Measurements from ENCODE around the gene HLA-DMB. TPM values are rescaled to one million over a fixed set of nuclear protein-coding genes. Genes with fewer than 3 reads are reported as not detected.

The HLA-DMB gene
- polyA plus RNA-seq, 1 of the 3 experiments (the other 2 are of a cell fraction): not detected

GRCh38 chr6:32941214-32941768 is 463 bp upstream of the HLA-DMB start:
- H3F3A ChIP-seq (replicated peaks; ENCODE audit: insufficient read depth): no peaks in the 10 kb centered on the region
- no peak for DNase-seq
- peaks cover 0 to 3% of the 10 kb centered on the region in 2 experiments; a peak in 1 of 4 replicates for H3K4me1 ChIP-seq (ENCODE audit: control insufficient read depth in 1 of 2, insufficient read depth in 2 of 2, low read depth in 1 of 2, low read length in 1 of 2)
- peaks cover 50% of the 10 kb centered on the region; the same call in 1 of the 2 replicates for H3K27me3 ChIP-seq (ENCODE audit: insufficient read depth)
- ChIA-PET POLR2A (interaction anchor here (1.9 kb wide), 1 partner anchor 31 kb away, joined by 9 read pairs; no protein-coding TSS in a partner anchor), CTCF (interaction anchor here (0.7 to 15.2 kb wide), 8 partner anchors 8 to 307 kb away, joined by 3 to 391 read pairs (median 14); partner anchors contain the start of genes BRD2 and HLA-DMA)
- no peak overlapping the region for H3K9ac ChIP-seq
- TF ChIP-seq IRF3 (IDR thresholded peaks at IDR 0.05; ENCODE audit: low read depth, low read length) (no peak), YY1 (IDR thresholded peaks at IDR 0.05; ENCODE audit: low read depth) (no peak), ELF1 (IDR thresholded peaks at IDR 0.05) (no peak), PBX3 (IDR thresholded peaks at IDR 0.05) (no peak), RCOR1 (IDR thresholded peaks at IDR 0.05; ENCODE audit: low read length) (no peak), FOXJ3 (CRISPR knock-in tag; IDR thresholded peaks at IDR 0.05) (no peak), GABPA (IDR thresholded peaks at IDR 0.05; ENCODE audit: low read depth) (no peak), USF1 (IDR thresholded peaks at IDR 0.05; ENCODE audit: borderline replicate concordance, low read depth) (no peak), EZH2phosphoT487 (IDR thresholded peaks at IDR 0.05; ENCODE audit: borderline replicate concordance, low read depth) (no peak), POLR2AphosphoS5 (IDR thresholded peaks at IDR 0.05; ENCODE audit: low read depth, low read length) (no peak)
- no peaks in the 10 kb centered on the region for H3K79me2 ChIP-seq (ENCODE audit: insufficient read depth)
- H4K20me1 ChIP-seq (ENCODE audit: insufficient read depth): no peaks in the 10 kb centered on the region
- no peaks in the 10 kb centered on the region for H3K9me2 ChIP-seq
- no peak overlapping the region; the same call in 1 of the 2 replicates for H3K4me2 ChIP-seq
- 67% methylated on average over 7 of the region's 7 CpGs for WGBS (ENCODE audit: low lambda C conversion rate)
- no peak overlapping the region for H2AFZ ChIP-seq (ENCODE audit: low read depth)
- no peak overlapping the region for H3K4me3 ChIP-seq (ENCODE audit: low read depth in 2 of 2, low read length in 1 of 2)
- H3K27ac ChIP-seq (ENCODE audit: low read depth in 2 of 2, low read length in 1 of 2): no peak overlapping the region
- H3K9me3 ChIP-seq: peaks cover 6% of the 10 kb centered on the region
- H3K36me3 ChIP-seq (replicated peaks in 1 of 2; ENCODE audit: control insufficient read depth in 1 of 2, insufficient read depth in 2 of 2, low read length in 1 of 2): no peaks in the 10 kb centered on the region

- H3K27me3 ChIP-seq (ENCODE audit: insufficient read depth): peaks cover 44% of the 10 kb centered on the region; the same call in 1 of the 2 replicates
- no peak overlapping the region for H3K9ac ChIP-seq
- H3K36me3 ChIP-seq (replicated peaks in 1 of 2; ENCODE audit: control insufficient read depth in 1 of 2, insufficient read depth in 2 of 2, low read length in 1 of 2): no peaks in the 10 kb centered on the region
- H3K4me3 ChIP-seq (ENCODE audit: low read depth in 2 of 2, low read length in 1 of 2): no peak overlapping the region
- no peaks in the 10 kb centered on the region for H3K79me2 ChIP-seq (ENCODE audit: insufficient read depth)
- 23% methylated on average over 7 of the region's 7 CpGs for WGBS (ENCODE audit: low lambda C conversion rate)
- H3K9me3 ChIP-seq: no peaks in the 10 kb centered on the region
- no peaks in the 10 kb centered on the region for H3F3A ChIP-seq (replicated peaks; ENCODE audit: insufficient read depth)
- H3K4me1 ChIP-seq (ENCODE audit: control insufficient read depth in 1 of 2, insufficient read depth in 2 of 2, low read depth in 1 of 2, low read length in 1 of 2): peaks cover 0 to 3% of the 10 kb centered on the region in 2 experiments; a peak in 1 of 4 replicates
- H3K4me2 ChIP-seq: no peak overlapping the region
- H3K9me2 ChIP-seq: no peaks in the 10 kb centered on the region
- POLR2A ChIA-PET: no interaction called here
- H3K27ac ChIP-seq (ENCODE audit: low read depth in 2 of 2, low read length in 1 of 2): no peak overlapping the region
- CTCF ChIA-PET: interaction anchor here (14.1 to 15.2 kb wide), 2 partner anchors 16 to 45 kb away, joined by 187 to 391 read pairs; partner anchors contain the start of gene HLA-DMA
- H4K20me1 ChIP-seq (ENCODE audit: insufficient read depth): no peaks in the 10 kb centered on the region
- H2AFZ ChIP-seq (ENCODE audit: low read depth): no peak overlapping the region
- DNase-seq: no peak
- TF ChIP-seq TAF1 (IDR thresholded peaks at IDR 0.05; ENCODE audit: borderline replicate concordance, low read depth, low read length): no peak
- no peak for TF ChIP-seq TCF12 (IDR thresholded peaks at IDR 0.05)
- TF ChIP-seq CHD2 (IDR thresholded peaks at IDR 0.05; ENCODE audit: low read length, partially characterized antibody): no peak
- TF ChIP-seq, protein P1, sequence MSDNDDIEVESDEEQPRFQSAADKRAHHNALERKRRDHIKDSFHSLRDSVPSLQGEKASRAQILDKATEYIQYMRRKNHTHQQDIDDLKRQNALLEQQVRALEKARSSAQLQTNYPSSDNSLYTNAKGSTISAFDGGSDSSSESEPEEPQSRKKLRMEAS (IDR thresholded peaks at IDR 0.05; ENCODE audit: low read depth): no peak
- no peak for TF ChIP-seq YY1 (IDR thresholded peaks at IDR 0.05; ENCODE audit: low read depth)
- no peak for TF ChIP-seq GABPA (IDR thresholded peaks at IDR 0.05; ENCODE audit: low read depth)
- TF ChIP-seq ELF1 (IDR thresholded peaks at IDR 0.05): no peak
- TF ChIP-seq USF2 (IDR thresholded peaks at IDR 0.05; ENCODE audit: borderline replicate concordance, low read depth, low read length): no peak
- TF ChIP-seq, protein P2, sequence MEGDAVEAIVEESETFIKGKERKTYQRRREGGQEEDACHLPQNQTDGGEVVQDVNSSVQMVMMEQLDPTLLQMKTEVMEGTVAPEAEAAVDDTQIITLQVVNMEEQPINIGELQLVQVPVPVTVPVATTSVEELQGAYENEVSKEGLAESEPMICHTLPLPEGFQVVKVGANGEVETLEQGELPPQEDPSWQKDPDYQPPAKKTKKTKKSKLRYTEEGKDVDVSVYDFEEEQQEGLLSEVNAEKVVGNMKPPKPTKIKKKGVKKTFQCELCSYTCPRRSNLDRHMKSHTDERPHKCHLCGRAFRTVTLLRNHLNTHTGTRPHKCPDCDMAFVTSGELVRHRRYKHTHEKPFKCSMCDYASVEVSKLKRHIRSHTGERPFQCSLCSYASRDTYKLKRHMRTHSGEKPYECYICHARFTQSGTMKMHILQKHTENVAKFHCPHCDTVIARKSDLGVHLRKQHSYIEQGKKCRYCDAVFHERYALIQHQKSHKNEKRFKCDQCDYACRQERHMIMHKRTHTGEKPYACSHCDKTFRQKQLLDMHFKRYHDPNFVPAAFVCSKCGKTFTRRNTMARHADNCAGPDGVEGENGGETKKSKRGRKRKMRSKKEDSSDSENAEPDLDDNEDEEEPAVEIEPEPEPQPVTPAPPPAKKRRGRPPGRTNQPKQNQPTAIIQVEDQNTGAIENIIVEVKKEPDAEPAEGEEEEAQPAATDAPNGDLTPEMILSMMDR (IDR thresholded peaks at IDR 0.05): no peak
- no peak for TF ChIP-seq TEAD4 (IDR thresholded peaks at IDR 0.05; ENCODE audit: borderline replicate concordance, insufficient read depth)
- no peak for TF ChIP-seq IRF3 (IDR thresholded peaks at IDR 0.05; ENCODE audit: low read depth, low read length)
- TF ChIP-seq GATA2 (CRISPR knock-in tag; IDR thresholded peaks at IDR 0.05): no peak
These were observed 2.3 kb downstream of the HLA-DMB start for GRCh38 chr6:32938494-32938893.

Measured in SK-N-SH (cell line).